HG02798 (cell line): Measurements from ENCODE around the gene MIA2.
"Not testable (repeated sequence)": the region's sequence is repeated elsewhere in the genome, so short reads cannot be mapped to it uniquely, and the experiment has no call there.

Experiments used
- ATAC-seq: cut with Tn5 transposase; IDR thresholded peaks from one replicate; pipeline ENCODE4 v1.9.1; 2021; ENCODE audit warnings: mild to moderate bottlenecking; ENCODE audit not compliant: unreplicated experiment, poor library complexity

Gene MIA2

GRCh38 chr14:39229601-39230110 lies 4.1 kb upstream of the MIA2 start:
- ATAC-seq = no peak

GRCh38 chr14:39230416-39231035 lies 3.2 kb upstream of the MIA2 start:
- ATAC-seq = no peak

- peak; percentile 83 for ATAC-seq
These were observed 1.8 kb upstream of the MIA2 start for GRCh38 chr14:39231751-39232553.

DNA sequence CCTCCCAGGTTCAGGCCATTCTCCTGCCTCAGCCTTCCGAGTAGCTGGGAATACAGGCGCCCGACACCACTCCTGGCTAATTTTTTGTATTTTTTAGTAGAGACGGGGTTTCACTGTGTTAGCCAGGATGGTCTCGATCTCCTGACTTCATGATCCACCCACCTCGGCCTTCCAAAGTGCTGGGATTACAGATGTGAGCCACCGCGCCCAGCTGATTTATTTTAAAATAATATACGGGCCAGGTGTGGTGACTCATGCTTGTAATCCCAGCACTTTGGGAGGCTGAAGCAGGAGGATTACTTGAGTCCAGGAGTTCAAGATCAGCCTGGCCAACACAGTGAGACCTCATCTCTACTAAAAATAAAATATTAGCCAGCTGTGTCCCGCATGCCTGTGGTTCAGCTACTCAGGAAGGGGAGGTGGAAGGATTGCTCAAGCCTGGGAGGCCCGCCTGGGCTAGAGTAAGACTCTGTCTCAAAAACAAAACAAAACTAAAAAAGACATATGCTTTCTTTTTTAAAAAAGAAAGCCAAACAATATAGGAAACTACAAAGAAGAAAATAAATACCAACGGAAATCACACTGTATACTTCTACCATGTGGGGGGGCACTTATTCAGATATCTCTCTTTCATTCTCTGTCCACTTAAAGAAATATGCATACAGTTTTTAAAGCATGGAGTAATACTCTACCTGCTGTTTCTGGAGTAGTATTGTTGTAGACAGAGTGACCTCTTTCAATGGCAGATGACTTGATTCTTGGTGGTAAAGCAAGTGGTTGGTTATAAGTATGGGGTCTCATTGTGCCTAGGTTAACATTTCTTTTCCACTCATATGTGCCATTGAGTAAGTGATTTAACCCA lies 930 bp upstream of the MIA2 start:
- no peak for ATAC-seq

- not testable (repeated sequence) for ATAC-seq
These were observed 1.3 kb downstream of the MIA2 start for GRCh38 chr14:39234986-39235385.

GRCh38 chr14:39235466-39235865 lies 1.8 kb downstream of the MIA2 start:
- not testable (repeated sequence) for ATAC-seq

- ATAC-seq = no peak
These were observed 7.1 kb downstream of the MIA2 start for GRCh38 chr14:39240769-39241168.

DNA sequence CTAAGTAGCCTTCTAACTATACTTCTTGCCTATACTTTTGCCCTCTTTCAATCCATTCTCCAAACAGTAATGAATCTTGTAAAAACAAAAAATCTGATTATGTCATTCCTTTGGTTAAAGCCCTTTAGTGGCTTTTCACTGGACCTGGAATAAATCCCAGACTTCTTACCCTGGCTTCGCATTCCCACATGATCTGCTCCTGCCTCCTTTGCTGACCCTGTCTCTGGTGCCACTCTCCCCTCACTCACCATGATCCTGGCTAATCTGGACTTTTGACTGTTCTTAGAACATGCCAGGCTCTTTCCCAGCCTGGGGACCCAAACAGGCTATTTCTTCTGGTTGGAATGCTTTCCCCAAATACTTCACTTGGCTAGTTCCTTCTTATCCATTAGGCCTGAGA lies 7.9 kb downstream of the MIA2 start:
- ATAC-seq = no peak

DNA sequence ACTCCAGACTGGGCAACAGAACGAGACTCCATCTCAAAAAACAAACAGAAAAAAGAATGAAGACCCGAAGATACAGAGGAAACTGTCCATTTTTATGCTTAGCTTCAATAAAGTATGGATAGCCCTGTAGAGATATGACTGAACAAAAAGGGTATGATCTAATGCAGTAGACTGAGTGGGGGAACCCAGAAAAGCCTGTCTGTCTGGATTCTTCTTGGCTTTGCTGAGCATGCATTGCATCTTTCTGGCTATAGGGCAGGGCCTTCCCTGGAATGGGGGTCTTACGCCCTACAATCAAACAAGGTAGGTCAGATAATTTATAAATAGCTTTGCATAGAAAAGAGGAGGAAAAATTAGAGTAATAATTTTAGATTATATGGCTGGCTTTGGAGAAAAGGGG lies 10.1 kb downstream of the MIA2 start:
- no peak for ATAC-seq

- ATAC-seq = no peak
These were observed 12.9 kb downstream of the MIA2 start for GRCh38 chr14:39246618-39247017.

- ATAC-seq = no peak
These were observed 13.5 kb downstream of the MIA2 start for GRCh38 chr14:39247256-39247655.

GRCh38 chr14:39251547-39251946 lies 17.8 kb downstream of the MIA2 start:
- ATAC-seq = no peak

- not testable (repeated sequence) for ATAC-seq
These were observed 23.7 kb downstream of the MIA2 start for GRCh38 chr14:39257388-39257787.

GRCh38 chr14:39258782-39259545 lies 25.2 kb downstream of the MIA2 start:
- ATAC-seq = no peak

- ATAC-seq = not testable (repeated sequence)
These were observed 26.4 kb downstream of the MIA2 start for GRCh38 chr14:39260161-39260560.

GRCh38 chr14:39262214-39262613 lies 28.5 kb downstream of the MIA2 start:
- ATAC-seq = not testable (repeated sequence)

DNA sequence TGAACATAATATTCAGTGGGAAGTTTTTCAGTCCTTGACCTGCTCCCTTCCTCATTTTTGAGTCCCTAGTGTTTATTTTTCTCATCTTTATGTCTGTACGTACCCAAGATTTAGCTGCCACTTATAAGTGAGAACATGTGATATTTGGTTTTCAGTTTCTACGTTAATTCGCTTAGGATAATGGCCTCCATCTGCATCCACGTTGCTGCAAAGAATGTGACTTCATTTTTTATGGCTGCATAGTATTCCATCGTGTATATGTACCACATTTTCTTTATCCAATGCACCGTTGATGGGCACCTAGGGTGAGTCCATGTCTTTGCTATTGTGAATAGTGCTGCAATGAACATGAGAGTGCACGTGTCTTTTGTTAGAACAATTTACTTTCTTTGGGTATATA lies 30.3 kb downstream of the MIA2 start:
- ATAC-seq = no peak

DNA sequence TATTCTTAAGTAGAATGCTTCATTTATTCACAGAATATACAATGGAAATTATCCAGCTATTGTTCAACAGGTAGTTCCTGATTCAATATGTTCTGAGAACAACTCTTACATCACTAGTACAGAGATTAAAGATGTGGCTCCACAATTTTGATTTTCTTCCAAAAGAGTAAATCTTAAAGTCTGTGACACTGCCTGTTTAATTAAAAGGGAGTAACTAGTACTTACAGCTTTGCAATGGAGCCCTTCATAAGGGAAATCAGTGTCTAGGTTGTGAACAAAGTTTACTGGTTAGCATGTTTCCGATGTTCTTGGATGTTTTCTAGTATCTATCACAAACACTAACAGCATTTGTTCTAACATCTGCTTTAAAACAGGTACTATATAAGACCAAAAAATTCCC lies 30.8 kb downstream of the MIA2 start:
- ATAC-seq = no peak

DNA sequence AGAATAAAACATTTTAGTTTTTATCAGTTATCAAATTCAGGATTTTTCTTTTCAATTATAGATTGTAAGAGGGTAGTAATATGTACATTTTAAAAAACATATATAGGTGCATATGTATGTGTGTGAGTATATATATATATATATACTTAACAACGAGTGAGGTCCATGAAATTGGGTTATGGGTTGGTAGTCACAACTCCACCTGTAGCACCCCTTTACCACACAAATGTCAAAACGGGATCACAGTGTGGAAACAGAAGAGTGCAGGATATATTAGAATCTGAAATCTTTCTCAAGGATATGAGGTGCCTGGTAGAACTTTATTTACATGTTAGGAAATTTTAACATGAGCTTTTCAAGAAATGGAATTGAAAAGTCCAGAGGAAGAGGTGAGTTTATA lies 31.3 kb downstream of the MIA2 start:
- no peak for ATAC-seq
